ENCODE data around the gene ATE1.
"Not testable (repeated sequence)": the region's sequence is repeated elsewhere in the genome, so short reads cannot be mapped to it uniquely, and the experiment has no call there.

ATE1 gene

GRCh38 chr10:121830101-121830500, 97.7 kb downstream of the ATE1 start:
- DNase-seq (ENCODE audit: low read depth): no peak

GRCh38 chr10:121828045-121828444, 99.8 kb downstream of the ATE1 start:
- no peak for DNase-seq (ENCODE audit: low read depth)

DNA sequence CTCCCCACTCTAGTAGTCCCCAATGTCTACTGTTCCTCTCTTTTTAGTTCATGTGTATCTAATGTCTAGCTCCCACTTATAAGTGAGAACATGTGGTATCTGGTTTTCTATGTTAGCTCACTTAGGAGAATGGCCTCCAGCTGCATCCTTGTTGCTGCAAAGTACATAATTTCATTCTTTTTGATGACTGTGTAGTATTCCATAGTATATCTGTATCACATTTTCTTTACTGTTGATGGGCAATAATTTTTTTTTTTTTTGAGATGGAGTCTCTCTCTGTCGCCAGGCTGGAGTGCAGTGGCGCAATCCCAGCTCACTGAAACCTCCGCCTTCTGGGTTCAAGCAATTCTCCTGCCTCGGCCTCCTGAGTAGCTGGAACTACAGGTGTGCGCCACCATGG, 101.1 kb downstream of the ATE1 start:
- not testable (repeated sequence) for DNase-seq (ENCODE audit: low read depth)

- no peak for DNase-seq (ENCODE audit: low read depth)
Observed at GRCh38 chr10:121823993-121824463, 103.8 kb downstream of the ATE1 start.

DNA sequence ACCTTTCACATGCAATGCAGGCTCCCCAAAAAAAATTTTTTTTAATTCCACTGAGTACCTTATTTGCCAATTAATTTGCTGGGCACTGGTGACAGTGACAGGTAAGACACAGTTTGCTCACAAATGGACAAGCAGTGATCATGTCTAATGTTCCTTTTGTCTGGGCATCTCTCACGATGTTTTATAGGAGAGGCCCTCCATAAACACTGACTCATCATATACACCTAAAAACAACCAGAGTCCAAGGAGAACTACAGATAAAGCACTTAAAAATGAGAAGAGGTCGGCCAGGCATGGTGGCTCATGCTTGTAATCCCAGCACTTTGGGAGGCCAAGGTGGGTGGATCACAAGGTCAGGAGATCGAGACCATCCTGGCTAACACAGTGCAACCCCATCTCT, 105.1 kb downstream of the ATE1 start:
- DNase-seq (ENCODE audit: low read depth): no peak

DNA sequence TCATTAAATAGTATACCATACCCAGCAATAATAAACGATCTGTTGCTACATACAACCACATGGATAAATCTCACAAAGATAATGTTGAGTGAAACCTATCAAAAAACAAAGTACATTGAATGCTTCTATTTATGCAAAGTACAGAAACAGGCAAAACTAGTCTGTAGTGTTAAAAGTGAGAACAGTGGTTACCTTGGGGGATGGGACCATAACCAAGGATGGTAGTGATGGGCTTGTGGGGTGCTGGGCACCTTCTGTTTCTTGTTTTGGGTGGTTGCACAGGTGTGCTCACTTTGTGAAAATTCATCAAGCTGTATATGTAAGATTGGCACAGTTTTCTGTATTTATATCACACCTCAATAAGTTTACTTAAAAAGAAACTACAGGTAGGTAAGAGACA, 105.7 kb downstream of the ATE1 start:
- DNase-seq (ENCODE audit: low read depth): no peak

- DNase-seq (ENCODE audit: low read depth): no peak
Observed at GRCh38 chr10:121819049-121819448, 108.8 kb downstream of the ATE1 start.

DNA sequence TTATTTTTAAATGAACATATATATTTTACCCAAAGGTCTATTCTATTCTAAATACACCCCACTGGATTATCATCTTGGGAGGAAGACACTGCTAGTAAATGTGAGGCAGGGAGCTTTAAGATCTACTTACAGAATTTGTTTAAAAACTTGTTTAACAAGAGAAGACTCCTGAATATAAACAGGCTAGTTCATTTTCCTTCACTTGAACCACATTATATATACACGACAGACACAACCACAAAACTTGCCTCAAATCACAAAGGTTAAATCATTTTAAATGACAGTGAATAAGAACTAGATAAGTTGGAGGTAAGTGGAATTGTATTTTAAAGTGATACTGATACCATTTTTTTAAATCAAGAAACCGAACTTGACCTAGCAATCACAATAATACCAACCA, 109.2 kb downstream of the ATE1 start:
- DNase-seq (ENCODE audit: low read depth): no peak

- no peak for DNase-seq (ENCODE audit: low read depth)
Observed at GRCh38 chr10:121816197-121816596, 111.6 kb downstream of the ATE1 start.

- no peak for DNase-seq (ENCODE audit: low read depth)
Observed at GRCh38 chr10:121813857-121814256, 114.0 kb downstream of the ATE1 start.

GRCh38 chr10:121813211-121813815, 114.5 kb downstream of the ATE1 start:
- no peak for DNase-seq (ENCODE audit: low read depth)

DNA sequence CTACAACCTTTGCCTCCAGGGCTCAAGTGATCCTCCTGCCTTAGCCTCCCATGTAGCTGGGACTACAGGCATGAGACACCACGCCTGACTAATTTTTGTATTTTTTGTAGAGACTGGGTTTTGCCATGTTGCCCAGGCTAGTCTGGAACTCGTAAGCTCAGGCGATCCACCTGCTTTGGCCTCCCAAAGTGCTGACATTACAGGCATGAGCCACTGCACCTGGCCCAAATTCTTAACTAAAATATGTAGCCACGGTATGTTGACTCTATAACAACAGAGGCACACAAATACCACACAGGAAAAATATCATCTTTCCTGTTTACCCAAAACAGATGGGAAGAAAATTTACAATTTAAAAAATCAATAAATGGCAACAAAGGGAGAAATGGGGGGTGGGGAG, 115.8 kb downstream of the ATE1 start:
- no peak for DNase-seq (ENCODE audit: low read depth)

DNA sequence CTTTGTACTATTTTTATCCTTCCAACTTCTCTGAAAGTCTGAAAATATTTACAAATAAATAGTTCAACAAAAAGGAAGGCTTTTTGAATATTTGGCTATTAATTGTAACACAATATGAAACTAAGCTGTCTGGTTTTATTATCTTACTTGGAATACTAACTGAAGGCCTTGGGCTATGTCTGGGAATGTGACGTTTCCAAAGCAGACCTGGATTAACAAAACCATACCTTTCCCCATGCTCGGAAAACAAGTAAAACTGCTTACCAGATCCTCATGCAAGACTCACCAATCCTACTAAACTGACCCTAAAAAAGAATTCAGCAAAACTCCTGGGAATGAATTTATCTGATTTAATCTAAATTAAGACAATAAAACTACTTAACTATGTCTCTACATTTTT, 116.4 kb downstream of the ATE1 start:
- DNase-seq (ENCODE audit: low read depth): no peak

GRCh38 chr10:121808835-121809234, 119.0 kb downstream of the ATE1 start:
- DNase-seq (ENCODE audit: low read depth): no peak

DNA sequence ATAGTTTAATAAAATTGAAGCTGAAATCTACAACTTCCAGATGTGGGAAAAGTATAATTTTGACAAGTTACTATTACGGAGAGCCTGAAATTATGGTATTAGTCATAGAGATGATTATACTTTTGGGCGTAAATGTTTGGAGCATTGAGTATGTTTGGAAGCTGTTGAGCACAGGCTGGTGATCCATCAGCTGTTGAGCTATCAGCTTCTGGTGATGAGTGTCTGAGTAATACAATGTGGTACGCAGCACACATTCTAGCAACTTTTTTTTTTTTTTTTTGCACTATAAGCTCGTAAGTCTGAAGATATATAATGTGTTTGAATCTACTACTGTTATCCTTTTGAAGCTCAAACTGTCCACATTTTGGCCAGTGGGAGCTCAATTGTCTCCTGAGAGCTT, 123.4 kb downstream of the ATE1 start:
- DNase-seq (ENCODE audit: low read depth): no peak

- DNase-seq (ENCODE audit: low read depth): no peak
Observed at GRCh38 chr10:121803611-121804010, 124.2 kb downstream of the ATE1 start.

DNA sequence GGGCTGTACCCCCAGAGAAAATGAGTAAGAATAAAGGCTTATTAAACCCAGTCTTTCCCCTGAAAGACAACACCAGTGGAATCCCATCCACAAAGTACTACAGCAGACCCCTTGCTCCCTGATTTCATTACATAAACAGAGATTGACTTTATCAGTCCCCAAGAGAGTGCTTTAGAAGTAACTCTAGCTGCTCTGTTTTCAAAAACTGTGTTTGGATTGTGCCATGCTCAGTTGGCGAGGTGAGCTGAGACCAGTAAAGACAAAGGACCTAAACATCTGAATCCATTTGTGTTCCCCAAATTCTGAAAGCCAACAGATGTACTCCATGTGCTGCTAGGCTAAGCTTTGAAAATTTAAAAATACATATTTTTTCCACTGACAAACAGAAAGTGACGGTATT, 127.0 kb downstream of the ATE1 start:
- DNase-seq (ENCODE audit: low read depth): no peak

DNA sequence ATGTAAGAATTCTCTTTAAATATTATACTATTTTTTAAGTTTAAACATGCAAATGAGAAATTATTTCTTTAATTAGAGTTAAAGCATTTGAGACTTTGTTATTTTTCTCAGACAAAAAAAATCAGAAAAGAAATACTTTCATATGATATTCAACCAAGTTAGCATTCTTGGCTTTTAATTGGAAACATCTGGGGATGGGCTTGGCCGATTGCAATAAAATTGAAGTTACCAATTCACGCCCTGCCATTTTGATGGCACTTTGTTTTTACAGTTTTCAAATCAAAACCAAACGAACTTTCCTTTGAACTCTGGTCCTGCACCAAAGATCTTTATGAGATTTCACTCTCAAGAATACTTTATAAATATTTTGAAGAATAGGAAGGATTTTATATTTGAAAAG, 127.7 kb downstream of the ATE1 start:
- DNase-seq (ENCODE audit: low read depth): no peak

GRCh38 chr10:121797490-121797889, 130.3 kb downstream of the ATE1 start:
- DNase-seq (ENCODE audit: low read depth): no peak

- no peak for DNase-seq (ENCODE audit: low read depth)
Observed at GRCh38 chr10:121796342-121796741, 131.5 kb downstream of the ATE1 start.

DNA sequence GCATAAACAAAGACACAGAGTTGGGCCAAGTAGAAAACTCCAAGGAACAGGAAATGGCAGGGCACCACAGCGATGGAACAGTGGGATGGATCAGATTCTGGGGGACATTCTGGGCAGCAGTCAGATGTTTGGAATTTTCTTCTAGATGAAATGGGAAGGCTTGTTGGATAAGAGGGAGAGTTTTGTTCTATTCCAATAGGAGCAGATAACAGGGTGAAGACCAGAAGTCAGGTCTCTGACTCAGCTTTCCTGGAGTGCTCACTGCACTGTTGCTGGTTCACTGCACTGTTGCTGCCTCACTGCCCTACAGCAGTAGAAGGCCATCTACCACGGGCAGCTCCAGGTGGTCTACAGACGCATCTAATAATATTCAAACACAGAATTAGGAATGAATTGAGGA, 135.6 kb downstream of the ATE1 start:
- DNase-seq (ENCODE audit: low read depth): no peak

DNA sequence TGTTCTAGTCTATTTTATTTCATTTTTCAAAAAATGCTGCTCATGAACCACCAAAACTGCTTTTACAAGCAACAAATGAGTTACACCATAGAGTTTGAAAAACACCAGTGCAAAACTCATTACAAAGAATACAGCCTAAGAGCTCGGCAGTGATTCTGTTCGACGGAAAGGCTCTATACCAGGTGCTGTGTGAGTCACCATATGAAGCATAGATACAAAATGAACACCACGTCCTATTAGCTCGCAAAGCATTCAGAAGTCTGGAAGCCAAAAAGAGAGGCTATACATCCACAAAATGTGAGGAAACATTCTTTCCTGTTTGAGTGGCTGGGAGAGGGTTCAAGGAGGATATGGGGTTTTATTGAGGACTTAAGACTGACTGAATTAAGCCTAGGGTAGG, 136.1 kb downstream of the ATE1 start:
- no peak for DNase-seq (ENCODE audit: low read depth)

- no peak for DNase-seq (ENCODE audit: low read depth)
Observed at GRCh38 chr10:121788717-121789116, 139.1 kb downstream of the ATE1 start.

- no peak for DNase-seq (ENCODE audit: low read depth)
Observed at GRCh38 chr10:121788115-121788514, 139.7 kb downstream of the ATE1 start.

GRCh38 chr10:121787169-121787568, 140.7 kb downstream of the ATE1 start:
- no peak for DNase-seq (ENCODE audit: low read depth)
